Neuronal stem cell (in vitro differentiated cells): ENCODE data around the gene SPDEF.
A peak's percentile ranks its signal among the peaks of the same experiment; 100 is the strongest.

Experiments
- DNase-seq: peaks from one replicate; pipeline ENCODE4 v3.0.0-alpha.2; 2013; ENCODE audit warnings: low spot score
- H2AFZ ChIP-seq: one replicate; pipeline ENCODE4 v1.6.1; 2013; ENCODE audit warnings: mild to moderate bottlenecking, low read length, inconsistent platforms
- H2AK5ac ChIP-seq: 2 replicates; pipeline ENCODE4 v1.6.1; 2013; ENCODE audit warnings: low read depth, mild to moderate bottlenecking, inconsistent platforms, low read length, moderate library complexity, mixed read lengths
- H2BK120ac ChIP-seq: 2 replicates; pipeline ENCODE4 v1.6.1; 2013; ENCODE audit warnings: low read depth, mild to moderate bottlenecking, inconsistent platforms, low read length, moderate library complexity, mixed read lengths
- H2BK12ac ChIP-seq: one replicate; pipeline ENCODE4 v1.6.1; 2013; ENCODE audit warnings: low read length, inconsistent platforms
- H2BK15ac ChIP-seq: 2 replicates; pipeline ENCODE4 v1.6.1; 2013; ENCODE audit warnings: mild to moderate bottlenecking, low read length, inconsistent platforms, mixed read lengths
- H2BK5ac ChIP-seq: one replicate; pipeline ENCODE4 v1.6.1; 2013; ENCODE audit warnings: inconsistent platforms, mild to moderate bottlenecking, low read length, moderate library complexity
- H3K14ac ChIP-seq: one replicate; pipeline ENCODE4 v1.6.1; 2013; ENCODE audit warnings: low read length, inconsistent platforms
- H3K18ac ChIP-seq: 2 replicates; pipeline ENCODE4 v1.6.1; 2013; ENCODE audit warnings: low read length, inconsistent platforms
- H3K23ac ChIP-seq: 2 replicates; pipeline ENCODE4 v1.6.1; 2013; ENCODE audit warnings: low read depth, mild to moderate bottlenecking, mixed read lengths, low read length, inconsistent platforms; ENCODE audit not compliant: poor library complexity
- H3K27ac ChIP-seq: replicated peaks from 3 replicates; pipeline ENCODE4 v1.5.1; 2013; ENCODE audit warnings: low read length, inconsistent platforms
- H3K27me3 ChIP-seq, 3 experiments: 2 replicates each; pipeline ENCODE4 v1.6.1; 2013; ENCODE audit warnings: low read length in 3 of 3, mild to moderate bottlenecking in 2 of 3, inconsistent platforms in 1 of 3, low read depth in 1 of 3, mixed read lengths in 1 of 3, moderate library complexity in 1 of 3; ENCODE audit not compliant: control insufficient read depth in 3 of 3, insufficient read depth in 3 of 3
- H3K36me3 ChIP-seq, 2 donors: replicated peaks in 1 of 2; 2 replicates each; pipeline ENCODE4 v1.6.1; 2013; ENCODE audit warnings: low read length in 2 of 2; ENCODE audit not compliant: control insufficient read depth in 2 of 2, insufficient read depth in 2 of 2
- H3K4ac ChIP-seq: 2 replicates; pipeline ENCODE4 v1.6.1; 2013; ENCODE audit warnings: inconsistent platforms, mild to moderate bottlenecking, low read length, moderate library complexity
- H3K4me1 ChIP-seq, 2 donors: 1 replicate in 1 of 2; 2 replicates in 1 of 2; pipeline ENCODE4 v1.6.1; 2013; ENCODE audit warnings: low read length in 2 of 2, low read depth in 1 of 2; ENCODE audit not compliant: control insufficient read depth in 2 of 2, insufficient read depth in 1 of 2
- H3K4me2 ChIP-seq: one replicate; pipeline ENCODE4 v1.6.1; 2013; ENCODE audit warnings: mild to moderate bottlenecking, low read length, inconsistent platforms; ENCODE audit not compliant: insufficient read depth, poor library complexity, severe bottlenecking
- H3K4me3 ChIP-seq, 2 donors: 2 replicates each; pipeline ENCODE4 v1.5.1; 2013; ENCODE audit warnings: low read length in 2 of 2, mild to moderate bottlenecking in 2 of 2, inconsistent platforms in 1 of 2, moderate library complexity in 1 of 2
- H3K79me1 ChIP-seq: one replicate; pipeline ENCODE4 v1.6.1; 2013; ENCODE audit warnings: low read depth, mild to moderate bottlenecking, inconsistent platforms, low read length, moderate library complexity
- H3K9ac ChIP-seq: one replicate; pipeline ENCODE4 v1.6.1; 2013; ENCODE audit warnings: mild to moderate bottlenecking, low read depth, low read length, inconsistent platforms; ENCODE audit not compliant: poor library complexity
- H3K9me3 ChIP-seq, 2 donors: replicated peaks in 1 of 2; 2 replicates each; pipeline versions ENCODE3 to v1.6.1; 2013; ENCODE audit warnings: low read length in 2 of 2, mild to moderate bottlenecking in 2 of 2, inconsistent platforms in 1 of 2, low read depth in 1 of 2, mixed read lengths in 1 of 2, moderate library complexity in 1 of 2; ENCODE audit not compliant: control insufficient read depth in 2 of 2, insufficient read depth in 1 of 2
- H4K8ac ChIP-seq: one replicate; pipeline ENCODE4 v1.6.1; 2013; ENCODE audit warnings: low read depth, mild to moderate bottlenecking, inconsistent platforms, low read length, moderate library complexity
- H4K91ac ChIP-seq: one replicate; pipeline ENCODE4 v1.6.1; 2013; ENCODE audit warnings: low read length, low read depth, mild to moderate bottlenecking, inconsistent platforms; ENCODE audit not compliant: poor library complexity
- WGBS, 2 donors: extraction: QIAGEN DNeasy Blood & Tissue Kit; methylation state at CpG; one replicate each; pipeline ENCODE4 v1.1.7; 2013; ENCODE audit warnings: missing lambda C conversion rate in 2 of 2, mixed read lengths in 1 of 2; ENCODE audit not compliant: insufficient read length in 2 of 2, insufficient replicate concordance in 1 of 2; ENCODE audit errors: extremely low coverage in 2 of 2; 5-methylcytosine and 5-hydroxymethylcytosine counted together

The SPDEF gene

DNA sequence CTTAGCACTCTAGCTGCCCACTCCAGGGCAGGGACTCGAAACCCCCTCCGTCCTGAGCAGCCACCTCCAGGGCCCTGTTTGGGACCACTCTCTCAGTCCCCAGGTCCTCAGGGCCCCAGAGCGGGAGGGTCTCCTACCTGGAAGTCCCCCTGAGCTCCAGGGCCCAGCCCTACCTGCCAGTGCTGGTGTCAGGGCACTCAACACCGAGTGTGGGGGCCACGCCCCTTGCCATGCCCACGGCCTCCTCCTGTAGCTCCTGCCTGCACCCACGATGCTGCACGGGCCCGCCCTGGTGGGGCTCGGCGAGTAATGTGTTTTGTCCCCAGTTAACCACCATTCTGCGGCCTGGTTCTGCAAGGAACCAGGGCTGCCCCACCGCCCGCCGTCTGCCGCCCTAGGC is 21.5 kb downstream of the SPDEF start:
- Histone ChIP-seq H2AK5ac (no peak overlapping the region), H3K4me2 (no peak overlapping the region), H2AFZ (no peak overlapping the region), H3K23ac (peak overlapping the region; percentile 46), H2BK12ac (no peak overlapping the region), H4K8ac (peak overlapping the region; percentile 49), H2BK5ac (no peak overlapping the region), H3K4me3 (no peak overlapping the region), H3K18ac (peak overlapping the region; percentile 57), H3K36me3 (no peaks in the 10 kb centered on the region), H3K9ac (peak overlapping the region; percentile 51), H3K27ac (no peak overlapping the region), H2BK120ac (no peak overlapping the region), H4K91ac (no peak overlapping the region), H2BK15ac (no peak overlapping the region), H3K9me3 (no peaks in the 10 kb centered on the region), H3K4me1 (no peaks in the 10 kb centered on the region), H3K14ac (no peak overlapping the region), H3K4ac (no peak overlapping the region), H3K27me3 (peaks cover 0 to 60% (median 0%) of the 10 kb centered on the region in 3 experiments), H3K79me1 (peaks cover 2% of the 10 kb centered on the region)
- WGBS, 2 donors = no CpG with 5 or more reads among the region's 16 CpGs
- no peak for DNase-seq

DNA sequence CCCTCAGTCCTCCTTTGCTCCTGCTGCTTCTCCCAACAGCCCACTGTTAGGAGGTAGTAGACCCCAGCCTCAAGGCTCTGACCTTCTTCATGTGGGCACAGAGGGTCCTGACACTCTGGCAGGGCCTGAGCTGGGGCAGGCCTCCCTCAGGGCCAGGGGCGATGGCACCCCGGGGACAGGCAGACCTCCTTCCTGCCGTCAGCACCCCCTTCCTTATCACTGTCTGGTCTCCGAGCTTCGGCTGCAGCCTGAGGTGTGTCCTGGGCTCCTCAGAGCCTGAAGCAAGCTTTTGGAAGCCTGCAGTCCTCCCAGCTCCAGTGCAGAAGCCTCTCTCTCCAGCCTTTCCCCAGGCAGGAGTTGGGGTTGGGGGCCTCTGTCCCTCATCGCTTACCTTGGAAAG is 22.0 kb downstream of the SPDEF start:
- WGBS, 2 donors = no CpG with 5 or more reads among the region's 6 CpGs
- Histone ChIP-seq H3K9me3 (no peaks in the 10 kb centered on the region), H3K27ac (no peak overlapping the region), H2BK5ac (no peak overlapping the region), H3K36me3 (no peaks in the 10 kb centered on the region), H3K4me1 (no peaks in the 10 kb centered on the region), H2AFZ (no peak overlapping the region), H3K18ac (no peak overlapping the region), H2BK120ac (no peak overlapping the region), H3K27me3 (peaks cover 0 to 63% (median 0%) of the 10 kb centered on the region in 3 experiments), H3K14ac (no peak overlapping the region), H3K4me3 (no peak overlapping the region), H3K4me2 (no peak overlapping the region), H3K4ac (no peak overlapping the region), H3K9ac (no peak overlapping the region), H2BK12ac (no peak overlapping the region), H4K8ac (no peak overlapping the region), H3K79me1 (peaks cover 2% of the 10 kb centered on the region), H4K91ac (no peak overlapping the region), H2BK15ac (peak overlapping the region; percentile 57), H3K23ac (peak overlapping the region; percentile 17), H2AK5ac (peak overlapping the region; percentile 34)
- no peak for DNase-seq

GRCh38 chr6:34532230-34532629 is 23.9 kb downstream of the SPDEF start:
- Histone ChIP-seq H3K9me3 (no peaks in the 10 kb centered on the region), H3K23ac (no peak overlapping the region), H3K27me3 (peaks cover 0 to 50% (median 0%) of the 10 kb centered on the region in 3 experiments), H3K27ac (no peak overlapping the region), H3K4me1 (peaks cover 0 to 2% of the 10 kb centered on the region in 2 donors), H2BK120ac (no peak overlapping the region), H2BK15ac (no peak overlapping the region), H3K36me3 (no peaks in the 10 kb centered on the region), H3K14ac (no peak overlapping the region), H3K9ac (no peak overlapping the region), H2AFZ (no peak overlapping the region), H3K4ac (no peak overlapping the region), H2AK5ac (no peak overlapping the region), H3K18ac (peak overlapping the region; percentile 78), H4K8ac (no peak overlapping the region), H2BK5ac (no peak overlapping the region), H4K91ac (no peak overlapping the region), H3K4me3 (no peak overlapping the region), H3K79me1 (no peaks in the 10 kb centered on the region), H3K4me2 (peak overlapping the region; percentile 31), H2BK12ac (no peak overlapping the region)
- no CpG with 5 or more reads among the region's 15 CpGs for WGBS, 2 donors
- DNase-seq = no peak

DNA sequence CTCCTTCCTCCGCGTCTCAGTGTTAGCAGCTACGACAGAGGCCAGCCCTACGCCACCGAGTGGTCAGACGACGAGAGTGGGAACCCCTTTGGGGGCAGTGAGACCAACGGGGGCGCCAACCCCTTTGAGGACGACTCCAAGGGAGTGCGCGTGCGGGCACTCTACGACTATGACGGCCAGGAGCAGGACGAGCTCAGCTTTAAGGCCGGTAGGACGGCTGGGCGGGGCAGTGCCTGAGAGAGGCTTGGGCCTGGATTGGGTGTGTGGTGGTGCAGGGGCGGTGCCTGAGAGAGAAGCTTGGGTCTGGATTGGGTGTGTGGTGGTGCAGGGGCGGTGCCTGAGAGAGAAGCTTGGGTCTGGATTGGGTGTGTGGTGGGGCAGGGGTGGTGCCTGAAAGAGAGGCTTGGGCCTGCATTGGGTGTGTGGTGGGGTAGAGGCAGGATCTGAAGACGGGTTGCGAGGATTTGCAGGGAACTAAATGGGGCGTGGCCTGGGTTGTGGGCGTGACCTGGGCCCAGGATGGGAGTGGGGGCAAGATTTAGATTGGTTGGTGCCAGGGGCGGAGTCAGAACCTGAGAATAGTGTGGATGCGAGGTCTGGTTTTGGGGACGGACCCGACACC is 24.4 kb downstream of the SPDEF start:
- Histone ChIP-seq H3K4me1 (peaks cover 0 to 3% of the 10 kb centered on the region in 2 donors), H2BK5ac (no peak overlapping the region), H3K23ac (peak overlapping the region; percentile 20), H3K4me3 (no peak overlapping the region), H3K36me3 (no peaks in the 10 kb centered on the region), H3K4ac (no peak overlapping the region), H3K18ac (peak overlapping the region; percentile 80), H2BK120ac (no peak overlapping the region), H4K8ac (no peak overlapping the region), H4K91ac (no peak overlapping the region), H2BK12ac (peak overlapping the region; percentile 9), H2BK15ac (no peak overlapping the region), H3K9me3 (no peaks in the 10 kb centered on the region), H3K4me2 (peak overlapping the region; percentile 48), H2AK5ac (no peak overlapping the region), H3K27me3 (peaks cover 0 to 44% (median 0%) of the 10 kb centered on the region in 3 experiments), H2AFZ (no peak overlapping the region), H3K79me1 (no peaks in the 10 kb centered on the region), H3K14ac (no peak overlapping the region), H3K27ac (no peak overlapping the region), H3K9ac (no peak overlapping the region)
- no peak for DNase-seq
- no CpG with 5 or more reads among the region's 29 CpGs for WGBS, 2 donors
